ACC112 (cell line): ENCODE measurements around the gene ELOVL3.

Experiments
- H2AFZ ChIP-seq: fragments of 200-600 bp; sonication (generic); one replicate; pipeline ENCODE4 v1.6.0; 2017; ENCODE audit warnings: antibody characterized with exemption, low read length; ENCODE audit not compliant: unreplicated experiment
- H3K27ac ChIP-seq: fragments of 200-600 bp; sonication (generic); 2 replicates; pipeline ENCODE4 v1.5.1; 2014; ENCODE audit warnings: low read depth, mild to moderate bottlenecking, antibody characterized with exemption, low read length, moderate library complexity
- H3K27me3 ChIP-seq: fragments of 200-600 bp; sonication (generic); 2 replicates; pipeline ENCODE4 v1.6.1; 2014; ENCODE audit warnings: mild to moderate bottlenecking, antibody characterized with exemption, low read length, moderate library complexity, mixed read lengths; ENCODE audit not compliant: insufficient read depth
- H3K36me3 ChIP-seq: fragments of 200-600 bp; sonication (generic); 2 replicates; pipeline ENCODE4 v1.6.1; 2016; ENCODE audit warnings: mild to moderate bottlenecking, antibody characterized with exemption, low read length, moderate library complexity, mixed read lengths; ENCODE audit not compliant: insufficient read depth
- H3K4me1 ChIP-seq: fragments of 200-600 bp; sonication (generic); one replicate; pipeline ENCODE4 v1.6.1; 2016; ENCODE audit warnings: low read length, mixed read lengths; ENCODE audit not compliant: insufficient read depth, unreplicated experiment, control insufficient read depth
- H3K4me3 ChIP-seq: fragments of 200-600 bp; sonication (generic); 2 replicates; pipeline ENCODE4 v1.5.1; 2014; ENCODE audit warnings: mild to moderate bottlenecking, low read depth, low read length
- H3K79me2 ChIP-seq: fragments of 200-600 bp; sonication (generic); one replicate; pipeline ENCODE4 v1.6.0; 2016; ENCODE audit warnings: low read length; ENCODE audit not compliant: control insufficient read depth, unreplicated experiment, insufficient read depth

Gene ELOVL3

GRCh38 chr10:102254426-102254825, 28.3 kb downstream of the ELOVL3 start:
- peaks cover 85% of the 10 kb centered on the region for H3K79me2 ChIP-seq
- no peaks in the 10 kb centered on the region for H3K4me1 ChIP-seq
- H3K27me3 ChIP-seq = no peaks in the 10 kb centered on the region
- H3K4me3 ChIP-seq = no peak overlapping the region
- H3K27ac ChIP-seq = no peak overlapping the region
- H3K36me3 ChIP-seq = peaks cover 3% of the 10 kb centered on the region; the same call in 1 of the 2 replicates
- H2AFZ ChIP-seq = no peak overlapping the region

DNA sequence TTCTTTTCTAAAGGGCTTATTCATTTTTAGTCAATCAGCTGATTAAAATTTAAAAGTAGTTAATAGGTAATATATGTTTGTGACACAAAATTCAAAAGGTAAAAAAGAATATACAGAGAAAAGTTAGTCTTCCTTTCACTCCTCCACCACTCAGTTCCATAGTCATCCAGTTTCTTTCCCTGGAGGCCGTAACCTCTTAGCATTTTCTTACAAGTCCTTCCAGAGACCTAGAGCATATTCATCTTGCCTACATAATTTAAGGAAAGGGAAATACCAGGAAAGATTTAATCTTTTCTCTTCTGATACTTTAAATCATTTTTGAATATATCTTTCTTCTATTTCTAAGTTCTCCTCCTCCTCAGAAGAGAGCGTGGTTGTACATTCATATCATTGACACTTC, 29.3 kb downstream of the ELOVL3 start:
- H2AFZ ChIP-seq = no peak overlapping the region
- H3K36me3 ChIP-seq = peaks cover 9% of the 10 kb centered on the region; the same call in 1 of the 2 replicates
- no peaks in the 10 kb centered on the region for H3K27me3 ChIP-seq
- H3K4me3 ChIP-seq = no peak overlapping the region
- H3K27ac ChIP-seq = no peak overlapping the region
- peaks cover 82% of the 10 kb centered on the region for H3K79me2 ChIP-seq
- H3K4me1 ChIP-seq = no peaks in the 10 kb centered on the region

GRCh38 chr10:102261196-102261595, 35.1 kb downstream of the ELOVL3 start:
- Histone ChIP-seq H3K4me1 (peaks cover 29% of the 10 kb centered on the region), H2AFZ (no peak overlapping the region), H3K36me3 (peaks cover 21% of the 10 kb centered on the region), H3K27ac (peak overlapping the region; percentile 25; the same call in 1 of the 2 replicates), H3K4me3 (no peak overlapping the region), H3K79me2 (peaks cover 76% of the 10 kb centered on the region), H3K27me3 (no peaks in the 10 kb centered on the region)

DNA sequence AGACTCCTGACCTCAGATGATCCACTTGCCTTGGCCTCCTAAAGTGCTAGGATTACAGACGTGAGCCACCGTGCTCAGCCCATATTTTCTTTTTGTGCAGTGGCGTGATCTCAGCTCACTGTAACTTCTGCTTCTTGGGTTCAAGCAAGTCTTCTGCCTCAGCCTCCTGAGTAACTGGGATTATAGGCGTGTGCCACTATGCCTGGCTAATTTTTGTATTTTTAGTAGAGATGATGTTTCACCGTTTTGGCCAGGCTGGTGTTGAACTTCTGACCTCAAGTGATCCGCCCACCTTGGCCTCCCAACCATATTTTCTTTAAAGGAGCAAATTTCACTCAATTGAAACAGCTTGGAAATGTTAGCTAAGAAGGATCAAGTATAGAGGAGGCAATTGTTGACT, 35.7 kb downstream of the ELOVL3 start:
- Histone ChIP-seq H3K27ac (peak overlapping the region; percentile 10; the same call in 1 of the 2 replicates), H3K4me3 (no peak overlapping the region), H3K79me2 (peaks cover 76% of the 10 kb centered on the region), H3K27me3 (no peaks in the 10 kb centered on the region), H3K36me3 (peaks cover 21% of the 10 kb centered on the region), H3K4me1 (peaks cover 35% of the 10 kb centered on the region), H2AFZ (no peak overlapping the region)

- Histone ChIP-seq H3K27ac (0 out of 2 replicates have a peak overlapping the region, but pooled peaks have one; percentile 10), H3K4me3 (no peak overlapping the region), H3K79me2 (peaks cover 67% of the 10 kb centered on the region), H2AFZ (no peak overlapping the region), H3K36me3 (peaks cover 21% of the 10 kb centered on the region), H3K4me1 (peaks cover 43% of the 10 kb centered on the region), H3K27me3 (no peaks in the 10 kb centered on the region)
Measured at GRCh38 chr10:102262744-102263370, 36.8 kb downstream of the ELOVL3 start.

GRCh38 chr10:102264371-102264770, 38.3 kb downstream of the ELOVL3 start:
- H3K79me2 ChIP-seq = peaks cover 64% of the 10 kb centered on the region
- no peak overlapping the region for H3K27ac ChIP-seq

GRCh38 chr10:102266670-102267069, 40.6 kb downstream of the ELOVL3 start:
- H3K4me1 ChIP-seq = peaks cover 53% of the 10 kb centered on the region
- H3K27ac ChIP-seq = peak overlapping the region; percentile 22
- H2AFZ ChIP-seq = no peak overlapping the region
- no peak overlapping the region for H3K4me3 ChIP-seq
- H3K27me3 ChIP-seq = no peaks in the 10 kb centered on the region
- H3K79me2 ChIP-seq = peaks cover 67% of the 10 kb centered on the region
- H3K36me3 ChIP-seq = peaks cover 6% of the 10 kb centered on the region; the same call in 1 of the 2 replicates

More at GRCh38 chr10:102264371-102264770, 38.3 kb downstream of the ELOVL3 start:
- H3K4me1 ChIP-seq = peaks cover 58% of the 10 kb centered on the region
- no peak overlapping the region for H2AFZ ChIP-seq
- H3K36me3 ChIP-seq = peaks cover 18% of the 10 kb centered on the region
- H3K4me3 ChIP-seq = no peak overlapping the region
- H3K27me3 ChIP-seq = no peaks in the 10 kb centered on the region

- H3K36me3 ChIP-seq = no peaks in the 10 kb centered on the region
- H3K4me3 ChIP-seq = peak overlapping the region; percentile 32
- H3K4me1 ChIP-seq = peaks cover 43% of the 10 kb centered on the region
- H3K27me3 ChIP-seq = no peaks in the 10 kb centered on the region
- H3K79me2 ChIP-seq = peaks cover 71% of the 10 kb centered on the region
- peak overlapping the region; percentile 62 for H3K27ac ChIP-seq
- H2AFZ ChIP-seq = no peak overlapping the region
Measured at GRCh38 chr10:102267748-102268147, 41.6 kb downstream of the ELOVL3 start.

DNA sequence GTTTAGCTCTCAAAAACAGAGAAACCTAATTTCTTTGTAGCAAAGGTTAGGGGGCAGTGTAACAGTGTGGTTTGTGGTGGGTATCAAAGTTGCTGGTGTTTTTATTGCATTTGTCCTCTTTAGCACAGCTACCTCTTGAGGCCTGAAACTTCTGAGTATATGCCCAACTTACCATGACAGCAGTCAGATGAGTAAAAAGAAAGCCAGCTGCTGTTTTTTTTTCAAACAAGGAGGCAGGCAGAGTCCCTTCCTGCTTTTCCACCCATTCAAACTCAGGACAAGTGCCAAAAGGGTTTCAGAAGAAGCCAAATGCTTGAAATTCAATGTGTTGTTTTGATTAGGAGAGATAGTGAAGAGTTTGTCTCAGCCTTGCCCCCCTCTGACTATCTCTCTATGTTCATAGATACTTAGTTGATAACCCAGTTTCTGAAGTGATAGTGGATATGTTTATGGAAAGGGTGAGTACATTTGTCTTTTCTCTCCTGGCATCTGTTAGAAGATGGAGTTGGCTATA, 42.3 kb downstream of the ELOVL3 start:
- Histone ChIP-seq H3K4me3 (peak overlapping the region; percentile 32), H3K27ac (peak overlapping the region; percentile 62), H3K4me1 (peaks cover 38% of the 10 kb centered on the region), H3K36me3 (no peaks in the 10 kb centered on the region), H3K79me2 (peaks cover 71% of the 10 kb centered on the region), H3K27me3 (no peaks in the 10 kb centered on the region), H2AFZ (no peak overlapping the region)

GRCh38 chr10:102269017-102269416, 42.9 kb downstream of the ELOVL3 start:
- H3K27me3 ChIP-seq = no peaks in the 10 kb centered on the region
- no peak overlapping the region for H3K4me3 ChIP-seq
- H3K27ac ChIP-seq = peak overlapping the region; percentile 62
- no peak overlapping the region for H2AFZ ChIP-seq
- peaks cover 71% of the 10 kb centered on the region for H3K79me2 ChIP-seq
- no peaks in the 10 kb centered on the region for H3K36me3 ChIP-seq
- H3K4me1 ChIP-seq = peaks cover 43% of the 10 kb centered on the region

DNA sequence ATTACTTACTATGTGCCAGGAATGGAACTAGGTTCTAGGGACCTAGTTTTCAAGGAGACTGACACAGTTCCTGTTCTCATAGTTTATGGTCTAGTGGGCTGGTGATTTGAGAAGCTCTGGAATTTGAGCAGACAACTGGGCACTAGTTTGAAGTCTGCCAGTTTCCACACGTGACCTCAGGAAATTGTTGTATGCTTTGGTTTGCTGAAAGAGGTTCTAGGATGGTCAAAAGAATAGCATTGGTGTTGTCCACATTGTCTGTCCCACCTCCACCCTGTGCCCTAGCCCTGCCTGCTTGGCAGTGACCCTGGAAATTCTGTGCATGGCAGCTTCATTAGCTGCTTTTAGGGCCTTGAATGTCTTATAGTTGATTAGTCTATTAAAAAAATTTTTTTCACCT, 48.0 kb downstream of the ELOVL3 start:
- H2AFZ ChIP-seq = no peak overlapping the region
- H3K36me3 ChIP-seq = no peaks in the 10 kb centered on the region

More for the DNA sequence above, 48.0 kb downstream of the ELOVL3 start:
- H3K4me3 ChIP-seq = no peak overlapping the region
- H3K4me1 ChIP-seq = peaks cover 17% of the 10 kb centered on the region
- peaks cover 76% of the 10 kb centered on the region for H3K79me2 ChIP-seq
- no peaks in the 10 kb centered on the region for H3K27me3 ChIP-seq
- no peak overlapping the region for H3K27ac ChIP-seq
